HepG2 (cell line): ENCODE data around the gene SULT1C4. TPM values are rescaled to one million over a fixed set of nuclear protein-coding genes. Genes with fewer than 3 reads are reported as not detected.

Experiments
- GATA4 ChIP-seq: sonication (generic); IDR thresholded peaks from 2 replicates; pipeline ENCODE4 v1.6.1; 2016; ENCODE audit warnings: antibody characterized with exemption, low read depth, borderline replicate concordance
- HDAC6 ChIP-seq: fragments of 200-600 bp; sonication (generic); IDR thresholded peaks from 2 replicates; pipeline ENCODE4 v1.7.0; 2017; ENCODE audit warnings: mild to moderate bottlenecking, antibody characterized with exemption, low read length, low read depth
- HOMEZ ChIP-seq: IDR thresholded peaks from 2 replicates; pipeline ENCODE4 v1.6.1; 2016; ENCODE audit warnings: low read depth
- HOXA3 ChIP-seq: sonication (generic); formaldehyde crosslinking; IDR thresholded peaks from 2 replicates; pipeline ENCODE4 v1.5.0; 2020; ENCODE audit warnings: missing genetic modification reagents
- IKZF4 ChIP-seq: sonication (generic); formaldehyde crosslinking; IDR thresholded peaks from 2 replicates; pipeline ENCODE4 v1.5.1; 2020; ENCODE audit warnings: borderline replicate concordance, mild to moderate bottlenecking, low read depth, missing genetic modification reagents; ENCODE audit errors: not compliant biosample characterization
- JUND ChIP-seq: sonication (generic); formaldehyde crosslinking; IDR thresholded peaks from 2 replicates; pipeline ENCODE4 v1.8.0; 2022; ENCODE audit warnings: mild to moderate bottlenecking, missing genetic modification reagents
- NFE2L1 ChIP-seq: sonication (generic); formaldehyde crosslinking; IDR thresholded peaks from 2 replicates; pipeline ENCODE4 v1.4.0; 2020; ENCODE audit warnings: missing genetic modification reagents, mild to moderate bottlenecking, borderline replicate concordance
- NFIC ChIP-seq: IDR thresholded peaks from 2 replicates; pipeline ENCODE4 v1.6.1; 2012; ENCODE audit warnings: mild to moderate bottlenecking, low read length, inconsistent platforms
- PLSCR1 ChIP-seq: sonication (generic); formaldehyde crosslinking; IDR thresholded peaks from 2 replicates; pipeline ENCODE4 v1.5.0; 2020; ENCODE audit warnings: missing genetic modification reagents, mild to moderate bottlenecking, borderline replicate concordance
- THAP9 ChIP-seq: sonication (generic); formaldehyde crosslinking; IDR thresholded peaks from 2 replicates; pipeline ENCODE4; 2020; ENCODE audit warnings: missing genetic modification reagents, mild to moderate bottlenecking, borderline replicate concordance
- ZBTB14 ChIP-seq: sonication (generic); formaldehyde crosslinking; IDR thresholded peaks from 2 replicates; pipeline ENCODE4 v1.4.0; 2020; ENCODE audit warnings: missing genetic modification reagents
- ZNF350 ChIP-seq: sonication (generic); formaldehyde crosslinking; IDR thresholded peaks from 2 replicates; pipeline ENCODE4 v1.4.0; 2020; ENCODE audit warnings: mild to moderate bottlenecking, low read depth, missing genetic modification reagents, borderline replicate concordance
- ZNF704 ChIP-seq: sonication (generic); formaldehyde crosslinking; IDR thresholded peaks from 2 replicates; pipeline ENCODE4 v1.8.1; 2023; ENCODE audit warnings: mild to moderate bottlenecking, inconsistent platforms, moderate library complexity, missing genetic modification reagents, borderline replicate concordance
- ZNF709 ChIP-seq: sonication (generic); formaldehyde crosslinking; IDR thresholded peaks from 2 replicates; pipeline ENCODE4 v1.5.0; 2020; ENCODE audit warnings: mild to moderate bottlenecking, missing genetic modification reagents
- polyA plus RNA-seq, 8 experiments: library from polyadenylated mRNA; depleted of rRNA in 3 of 8; stranded (reverse) in 7 of 8; unstranded in 1 of 8; fragments of >200 nt; fragmentation: Illumina TruSeq in 4 of 8; extraction: Trizol in 4 of 8; gene quantifications; 2 replicates each; pipeline versions ENCODE4 v1.2.1 to v1.2.3, GENCODE V29; 2011 to 2016; ENCODE audit warnings: low read depth in 4 of 8, missing spikeins in 1 of 8, mixed read lengths in 1 of 8; ENCODE audit not compliant: insufficient read depth in 1 of 8
- total RNA-seq, 5 experiments: library from RNA; depleted of rRNA; stranded (reverse); fragments of >200 nt; fragmentation: Illumina TruSeq; extraction: Trizol; gene quantifications; 2 replicates each; pipeline ENCODE4 v1.2.3, GENCODE V29; 2016; ENCODE audit warnings: low read depth in 1 of 5

The SULT1C4 gene
- total and polyA plus RNA-seq, 2 of the 13 experiments (the other 11 are each of a cell fraction or from before 2014, with no cell fraction given): 1.3 to 8.6 TPM

GRCh38 chr2:108377815-108378630 lies at the start of gene SULT1C4 (continued):
- TF ChIP-seq JUND (CRISPR knock-in tag) (no peak), ZBTB14 (CRISPR knock-in tag) (no peak), NFIC (no peak), IKZF4 (CRISPR knock-in tag) (no peak), HDAC6 (no peak), GATA4 (no peak; the same call in 1 of the 2 replicates), HOXA3 (CRISPR knock-in tag) (peak; percentile 63; the same call in 1 of the 2 replicates), ZNF709 (0 out of 2 replicates have a peak, but pooled peaks have one; percentile 55), PLSCR1 (CRISPR knock-in tag) (no peak), NFE2L1 (CRISPR knock-in tag) (no peak), ZNF350 (peak; percentile 63; the same call in 1 of the 2 replicates), HOMEZ (no peak), THAP9 (CRISPR knock-in tag) (peak; percentile 50; the same call in 1 of the 2 replicates), ZNF704 (no peak)
